ENCODE results near the gene SPTBN5.

DNA sequence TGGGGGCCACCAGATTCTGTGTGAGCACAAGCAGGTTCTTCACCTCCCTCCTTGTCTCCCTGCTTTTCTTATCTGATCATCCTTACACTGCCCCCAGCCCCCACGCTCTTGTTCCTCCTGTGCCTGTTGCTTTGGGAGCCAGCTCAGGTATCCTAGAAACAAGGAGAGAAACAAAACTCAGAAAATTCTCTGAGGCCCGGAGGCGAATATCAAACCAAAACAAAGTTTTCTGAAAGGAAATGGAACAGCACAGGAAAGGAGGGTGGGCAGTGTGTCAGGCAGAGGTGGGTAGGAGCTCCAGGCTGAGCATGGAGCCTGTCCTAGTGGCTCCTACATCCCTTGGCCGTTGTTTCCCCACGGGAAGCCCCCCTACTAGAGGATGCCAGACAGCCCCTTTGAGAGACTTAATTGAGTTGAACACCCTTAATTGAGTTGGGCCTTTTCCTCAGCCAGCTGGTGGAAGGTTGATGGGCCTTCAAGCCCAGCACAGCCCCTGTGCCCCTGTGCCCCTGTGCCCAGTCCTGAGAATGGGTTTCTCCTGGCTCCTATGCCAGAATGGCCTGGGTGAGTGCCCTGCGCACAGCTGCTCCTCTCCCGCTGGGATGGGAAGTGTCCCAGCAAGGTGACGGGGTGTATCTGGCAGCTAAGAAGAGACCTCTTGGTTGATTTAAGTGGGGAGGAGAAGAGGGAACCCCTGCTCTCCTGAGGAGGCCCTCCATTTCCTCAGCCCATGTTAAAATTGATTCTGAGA, 88.8 kb downstream of the SPTBN5 start:
- TF ChIP-seq, protein P1, sequence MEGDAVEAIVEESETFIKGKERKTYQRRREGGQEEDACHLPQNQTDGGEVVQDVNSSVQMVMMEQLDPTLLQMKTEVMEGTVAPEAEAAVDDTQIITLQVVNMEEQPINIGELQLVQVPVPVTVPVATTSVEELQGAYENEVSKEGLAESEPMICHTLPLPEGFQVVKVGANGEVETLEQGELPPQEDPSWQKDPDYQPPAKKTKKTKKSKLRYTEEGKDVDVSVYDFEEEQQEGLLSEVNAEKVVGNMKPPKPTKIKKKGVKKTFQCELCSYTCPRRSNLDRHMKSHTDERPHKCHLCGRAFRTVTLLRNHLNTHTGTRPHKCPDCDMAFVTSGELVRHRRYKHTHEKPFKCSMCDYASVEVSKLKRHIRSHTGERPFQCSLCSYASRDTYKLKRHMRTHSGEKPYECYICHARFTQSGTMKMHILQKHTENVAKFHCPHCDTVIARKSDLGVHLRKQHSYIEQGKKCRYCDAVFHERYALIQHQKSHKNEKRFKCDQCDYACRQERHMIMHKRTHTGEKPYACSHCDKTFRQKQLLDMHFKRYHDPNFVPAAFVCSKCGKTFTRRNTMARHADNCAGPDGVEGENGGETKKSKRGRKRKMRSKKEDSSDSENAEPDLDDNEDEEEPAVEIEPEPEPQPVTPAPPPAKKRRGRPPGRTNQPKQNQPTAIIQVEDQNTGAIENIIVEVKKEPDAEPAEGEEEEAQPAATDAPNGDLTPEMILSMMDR (conservative IDR thresholded peaks at IDR 0.05; ENCODE audit: low read length) = no peak
- TF ChIP-seq EZH2phosphoT487 (IDR thresholded peaks at IDR 0.05; ENCODE audit: borderline replicate concordance) = no peak

All from Loucy (cell line).